HG03575 (cell line): ENCODE results near the gene EDRF1.

Experiments used
- ATAC-seq: cut with Tn5 transposase; IDR thresholded peaks from one replicate; pipeline ENCODE4 v1.9.1; 2021; ENCODE audit not compliant: unreplicated experiment, insufficient number of reproducible peaks, low FRiP score; ENCODE audit errors: extremely low read depth

EDRF1 gene

GRCh38 chr10:125779403-125780327 lies 60.2 kb downstream of the EDRF1 start:
- no peak for ATAC-seq

GRCh38 chr10:125781374-125781773 lies 61.9 kb downstream of the EDRF1 start:
- ATAC-seq = no peak

GRCh38 chr10:125782054-125782453 lies 62.5 kb downstream of the EDRF1 start:
- ATAC-seq = no peak

GRCh38 chr10:125782616-125783015 lies 63.1 kb downstream of the EDRF1 start:
- ATAC-seq = no peak

- no peak for ATAC-seq
Measured at GRCh38 chr10:125783408-125783807, 63.9 kb downstream of the EDRF1 start.

GRCh38 chr10:125783957-125784356 lies 64.4 kb downstream of the EDRF1 start:
- peak; percentile 67 for ATAC-seq

GRCh38 chr10:125785791-125786190 lies 66.3 kb downstream of the EDRF1 start:
- ATAC-seq = no peak

GRCh38 chr10:125788156-125789034 lies 68.9 kb downstream of the EDRF1 start:
- ATAC-seq = no peak

GRCh38 chr10:125792342-125793300 lies 73.1 kb downstream of the EDRF1 start:
- no peak for ATAC-seq

- ATAC-seq = no peak
Measured at GRCh38 chr10:125795128-125795527, 75.6 kb downstream of the EDRF1 start.

- ATAC-seq = no peak
Measured at GRCh38 chr10:125795637-125796190, 76.2 kb downstream of the EDRF1 start.

GRCh38 chr10:125797424-125797823 lies 77.9 kb downstream of the EDRF1 start:
- no peak for ATAC-seq

- ATAC-seq = no peak
Measured at GRCh38 chr10:125797994-125798662, 78.6 kb downstream of the EDRF1 start.

- no peak for ATAC-seq
Measured at GRCh38 chr10:125799451-125800182, 80.1 kb downstream of the EDRF1 start.

GRCh38 chr10:125801574-125801973 lies 82.1 kb downstream of the EDRF1 start:
- ATAC-seq = no peak

- ATAC-seq = no peak
Measured at GRCh38 chr10:125802131-125802530, 82.6 kb downstream of the EDRF1 start.

- ATAC-seq = no peak
Measured at GRCh38 chr10:125802739-125803138, 83.2 kb downstream of the EDRF1 start.
